GM18511 (cell line): Measurements from ENCODE around the gene PRKCZ.
A peak's percentile ranks its signal among the peaks of the same experiment; 100 is the strongest.

Experiments
- ATAC-seq: cut with Tn5 transposase; IDR thresholded peaks from one replicate; pipeline ENCODE4 v1.9.1; 2021; ENCODE audit warnings: mild to moderate bottlenecking, moderate library complexity; ENCODE audit not compliant: unreplicated experiment

PRKCZ gene

GRCh38 chr1:2044510-2045319 is 5.5 kb upstream of the PRKCZ start:
- no peak for ATAC-seq

GRCh38 chr1:2045468-2046173 is 4.6 kb upstream of the PRKCZ start:
- ATAC-seq = no peak

- ATAC-seq = no peak
Measured at GRCh38 chr1:2046174-2046917, 3.9 kb upstream of the PRKCZ start.

GRCh38 chr1:2046953-2047748 is 3.1 kb upstream of the PRKCZ start:
- ATAC-seq = no peak

- no peak for ATAC-seq
Measured at GRCh38 chr1:2047749-2048729, 2.2 kb upstream of the PRKCZ start.

GRCh38 chr1:2049225-2049717 is 940 bp upstream of the PRKCZ start:
- ATAC-seq = no peak

- no peak for ATAC-seq
Measured at GRCh38 chr1:2050461-2050792, 216 bp downstream of the PRKCZ start.

- peak; percentile 6 for ATAC-seq
Measured at GRCh38 chr1:2050793-2051682, 827 bp downstream of the PRKCZ start.

GRCh38 chr1:2052054-2052679 is 2.0 kb downstream of the PRKCZ start:
- no peak for ATAC-seq

GRCh38 chr1:2052756-2053155 is 2.5 kb downstream of the PRKCZ start:
- no peak for ATAC-seq

GRCh38 chr1:2053217-2053616 is 3.0 kb downstream of the PRKCZ start:
- no peak for ATAC-seq

GRCh38 chr1:2053784-2054376 is 3.7 kb downstream of the PRKCZ start:
- ATAC-seq = no peak

GRCh38 chr1:2054560-2054959 is 4.3 kb downstream of the PRKCZ start:
- no peak for ATAC-seq

- no peak for ATAC-seq
Measured at GRCh38 chr1:2055911-2056575, 5.8 kb downstream of the PRKCZ start.

- ATAC-seq = no peak
Measured at GRCh38 chr1:2056955-2057590, 6.9 kb downstream of the PRKCZ start.

GRCh38 chr1:2059290-2059953 is 9.2 kb downstream of the PRKCZ start:
- no peak for ATAC-seq
